Measurements from ENCODE around the gene ACOXL. TPM values are rescaled to one million over a fixed set of nuclear protein-coding genes. Genes with fewer than 3 reads are reported as not detected.

The ACOXL gene
- total RNA-seq, 1 donor from 2014 or later = 0.23 TPM

- Histone ChIP-seq H3K9me3 (ENCODE audit: insufficient read depth, low read depth, low read length) (no peaks in the 10 kb centered on the region), H3K4me3 (ENCODE audit: insufficient read depth, low read depth, low read length) (peak overlapping the region; percentile 80), H3K79me2 (ENCODE audit: insufficient read depth, low read length) (no peaks in the 10 kb centered on the region), H3K27me3 (ENCODE audit: insufficient read depth, low read length) (peaks cover 15% of the 10 kb centered on the region), H3K4me2 (ENCODE audit: low read length) (peak overlapping the region; percentile 96), H3K9ac (ENCODE audit: low read length) (no peak overlapping the region), H3K27ac (ENCODE audit: low read depth, low read length) (no peak overlapping the region), H4K20me1 (ENCODE audit: insufficient read depth, low read length) (peaks cover 17% of the 10 kb centered on the region), H3K36me3 (ENCODE audit: insufficient read depth, low read length) (peaks cover 2% of the 10 kb centered on the region), H3K4me1 (ENCODE audit: insufficient read depth, low read length) (peaks cover 28% of the 10 kb centered on the region), H2AFZ (ENCODE audit: low read depth, low read length) (no peak overlapping the region)
- H3K27me3 Mint-ChIP-seq (ENCODE audit: low read depth, unreplicated experiment) = no peaks in the 10 kb centered on the region
- no peak for DNase-seq (ENCODE audit: low read depth)
- H3K4me3 Mint-ChIP-seq (ENCODE audit: unreplicated experiment) = peak overlapping the region; percentile 91
- peaks cover 2% of the 10 kb centered on the region for H3K4me1 Mint-ChIP-seq (ENCODE audit: low read depth, unreplicated experiment)
- no peak overlapping the region for H3K27ac Mint-ChIP-seq (ENCODE audit: unreplicated experiment)
- TF ChIP-seq CTCF (IDR thresholded peaks at IDR 0.05; ENCODE audit: insufficient read depth, low read depth, low read length) (no peak), EZH2 (IDR thresholded peaks at IDR 0.05; ENCODE audit: insufficient read depth, low read length) (no peak)
- H3K9me3 Mint-ChIP-seq (ENCODE audit: unreplicated experiment) = no peaks in the 10 kb centered on the region
- peaks cover 5% of the 10 kb centered on the region for H3K36me3 Mint-ChIP-seq (ENCODE audit: low read depth, unreplicated experiment)
- FAIRE-seq = no peak
Observed at GRCh38 chr2:111123751-111124150, 391.4 kb downstream of the ACOXL start.

DNA sequence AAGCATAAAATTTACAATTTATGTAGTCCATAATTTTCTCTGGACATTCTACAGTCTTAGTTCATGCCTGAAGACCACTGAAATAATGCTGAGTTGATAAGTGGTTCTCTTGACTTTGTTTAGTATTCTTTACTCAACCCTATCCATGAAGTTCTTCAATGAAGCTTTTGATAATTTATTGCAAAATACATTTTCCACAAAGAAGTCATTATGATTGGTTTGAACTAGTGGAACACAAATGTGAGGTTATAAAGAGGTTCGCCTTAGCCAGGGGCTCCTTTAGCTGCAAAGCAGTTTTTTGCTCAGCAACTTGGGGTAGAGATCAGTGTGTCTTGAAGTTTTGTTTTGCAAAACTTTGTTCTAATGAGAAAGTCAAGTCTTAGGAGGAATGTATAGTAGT lies 394.2 kb downstream of the ACOXL start:
- H3K27me3 Mint-ChIP-seq (ENCODE audit: low read depth, unreplicated experiment) = no peaks in the 10 kb centered on the region
- H3K27ac Mint-ChIP-seq (ENCODE audit: unreplicated experiment) = no peak overlapping the region
- peaks cover 16% of the 10 kb centered on the region for H4K20me1 ChIP-seq (ENCODE audit: insufficient read depth, low read length)
- no peaks in the 10 kb centered on the region for H3K27me3 ChIP-seq (ENCODE audit: insufficient read depth, low read length)
- no peak for FAIRE-seq
- H3K4me3 ChIP-seq (ENCODE audit: insufficient read depth, low read depth, low read length) = no peak overlapping the region
- no peak for TF ChIP-seq EZH2 (IDR thresholded peaks at IDR 0.05; ENCODE audit: insufficient read depth, low read length)
- no peak for TF ChIP-seq CTCF (IDR thresholded peaks at IDR 0.05; ENCODE audit: insufficient read depth, low read depth, low read length)
- no peaks in the 10 kb centered on the region for H3K9me3 Mint-ChIP-seq (ENCODE audit: unreplicated experiment)
- H3K4me2 ChIP-seq (ENCODE audit: low read length) = no peak overlapping the region
- no peak for DNase-seq (ENCODE audit: low read depth)
- no peak overlapping the region for H3K9ac ChIP-seq (ENCODE audit: low read length)
- no peaks in the 10 kb centered on the region for H3K9me3 ChIP-seq (ENCODE audit: insufficient read depth, low read depth, low read length)
- no peak overlapping the region for H3K27ac ChIP-seq (ENCODE audit: low read depth, low read length)
- H3K36me3 ChIP-seq (ENCODE audit: insufficient read depth, low read length) = peaks cover 5% of the 10 kb centered on the region
- H2AFZ ChIP-seq (ENCODE audit: low read depth, low read length) = no peak overlapping the region
- peaks cover 13% of the 10 kb centered on the region for H3K4me1 ChIP-seq (ENCODE audit: insufficient read depth, low read length)
- H3K36me3 Mint-ChIP-seq (ENCODE audit: low read depth, unreplicated experiment) = peaks cover 12% of the 10 kb centered on the region
- H3K4me3 Mint-ChIP-seq (ENCODE audit: unreplicated experiment) = no peak overlapping the region
- peaks cover 2% of the 10 kb centered on the region for H3K4me1 Mint-ChIP-seq (ENCODE audit: low read depth, unreplicated experiment)
- no peaks in the 10 kb centered on the region for H3K79me2 ChIP-seq (ENCODE audit: insufficient read depth, low read length)

- Histone ChIP-seq H3K9ac (ENCODE audit: low read length) (no peak overlapping the region), H4K20me1 (ENCODE audit: insufficient read depth, low read length) (peaks cover 10% of the 10 kb centered on the region), H3K36me3 (ENCODE audit: insufficient read depth, low read length) (peaks cover 5% of the 10 kb centered on the region), H3K4me3 (ENCODE audit: insufficient read depth, low read depth, low read length) (no peak overlapping the region), H3K27ac (ENCODE audit: low read depth, low read length) (no peak overlapping the region), H3K4me1 (ENCODE audit: insufficient read depth, low read length) (peaks cover 7% of the 10 kb centered on the region), H3K9me3 (ENCODE audit: insufficient read depth, low read depth, low read length) (no peaks in the 10 kb centered on the region), H2AFZ (ENCODE audit: low read depth, low read length) (no peak overlapping the region), H3K79me2 (ENCODE audit: insufficient read depth, low read length) (no peaks in the 10 kb centered on the region), H3K27me3 (ENCODE audit: insufficient read depth, low read length) (no peaks in the 10 kb centered on the region), H3K4me2 (ENCODE audit: low read length) (no peak overlapping the region)
- TF ChIP-seq CTCF (IDR thresholded peaks at IDR 0.05; ENCODE audit: insufficient read depth, low read depth, low read length) (no peak), EZH2 (IDR thresholded peaks at IDR 0.05; ENCODE audit: insufficient read depth, low read length) (no peak)
- DNase-seq (ENCODE audit: low read depth) (no peak), FAIRE-seq (no peak)
- Mint-ChIP-seq H3K27ac (ENCODE audit: unreplicated experiment) (no peak overlapping the region), H3K36me3 (ENCODE audit: low read depth, unreplicated experiment) (peaks cover 12% of the 10 kb centered on the region), H3K4me3 (ENCODE audit: unreplicated experiment) (no peak overlapping the region), H3K4me1 (ENCODE audit: low read depth, unreplicated experiment) (peaks cover 2% of the 10 kb centered on the region), H3K27me3 (ENCODE audit: low read depth, unreplicated experiment) (no peaks in the 10 kb centered on the region), H3K9me3 (ENCODE audit: unreplicated experiment) (no peaks in the 10 kb centered on the region)
Observed at GRCh38 chr2:111127351-111127750, 395.0 kb downstream of the ACOXL start.

Data from astrocyte (in vitro differentiated cells and primary cell).